ENCODE measurements around the gene PKP2.

PKP2 gene

DNA sequence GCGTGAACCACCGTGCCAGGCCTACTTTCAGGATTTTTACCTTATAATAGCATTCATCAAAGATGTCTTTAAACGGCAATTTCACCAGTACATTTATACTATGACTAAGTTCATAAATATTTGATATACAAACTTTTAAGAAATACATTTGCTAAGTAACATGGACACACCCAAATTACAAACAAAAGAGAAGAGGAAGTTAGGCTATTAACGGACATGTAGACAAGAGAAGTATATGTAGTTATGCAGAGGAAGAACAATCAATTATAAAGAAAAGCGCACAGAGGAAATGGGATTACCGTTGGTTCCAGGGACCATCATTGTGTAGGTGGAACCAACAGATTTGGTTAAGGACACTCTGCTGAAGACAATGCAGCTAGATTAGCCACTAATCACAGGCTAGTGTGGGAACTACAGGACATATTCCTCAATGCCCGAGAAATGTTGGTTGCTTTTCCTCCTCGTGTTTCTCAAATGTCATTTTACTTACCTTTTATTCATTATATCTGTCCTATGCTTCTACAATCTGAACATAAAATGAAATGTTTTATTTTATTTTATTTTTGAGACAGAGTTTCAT, 24.0 kb upstream of the PKP2 start:
- Histone ChIP-seq H3K27me3 (replicated peaks in 2 of 5; ENCODE audit: control insufficient read depth in 4 of 5, insufficient read depth in 5 of 5, low read length in 4 of 5) (peaks cover 0 to 2% (median 0%) of the 10 kb centered on the region in 5 experiments), H3K27ac (ENCODE audit: insufficient read depth in 1 of 2, low read depth in 1 of 2, low read length in 2 of 2, poor library complexity in 1 of 2, severe bottlenecking in 2 of 2) (no peak overlapping the region), H3K4me3 (ENCODE audit: control insufficient read depth in 1 of 7, extremely low read depth in 1 of 7, insufficient read depth in 4 of 7, low read depth in 2 of 7, low read length in 6 of 7) (no peak overlapping the region), H3K4me1 (ENCODE audit: control extremely low read depth in 1 of 4, control insufficient read depth in 4 of 4, insufficient read depth in 4 of 4, low read length in 3 of 4) (no peaks in the 10 kb centered on the region), H3K9me3 (ENCODE audit: control extremely low read depth in 1 of 5, control insufficient read depth in 4 of 5, insufficient read depth in 2 of 5, low read depth in 1 of 5, low read length in 4 of 5) (no peaks in the 10 kb centered on the region), H3K36me3 (ENCODE audit: control insufficient read depth in 4 of 4, insufficient read depth in 4 of 4, low read length in 3 of 4) (no peaks in the 10 kb centered on the region)
- 67% methylated on average over 5 of the region's 8 CpGs for whole genome bisulfite sequencing (ENCODE audit: insufficient coverage)
- CTCF ChIA-PET, result interaction anchor here (7.2 kb wide), 1 partner anchor 164 kb away, joined by 52 read pairs; the partner anchor contains the start of gene YARS2
- POLR2A ChIA-PET, result interaction anchor here (0.6 kb wide), 1 partner anchor 25 kb away, joined by 4 read pairs; no protein-coding TSS in a partner anchor
- DNase-seq, result peak in 1 of 3 donors; percentile 16

GRCh38 chr12:32918890-32919801, 22.6 kb upstream of the PKP2 start:
- no peaks in the 10 kb centered on the region for H3K36me3 ChIP-seq (ENCODE audit: control insufficient read depth in 4 of 4, insufficient read depth in 4 of 4, low read length in 3 of 4)
- peak; percentile 29 to 49 (median 45) for DNase-seq
- no peaks in the 10 kb centered on the region for H3K4me1 ChIP-seq (ENCODE audit: control extremely low read depth in 1 of 4, control insufficient read depth in 4 of 4, insufficient read depth in 4 of 4, low read length in 3 of 4)
- CTCF ChIA-PET, result interaction anchor here (0.6 to 7.2 kb wide), 4 partner anchors 68 to 174 kb away, joined by 3 to 52 read pairs (median 3); partner anchors contain the start of gene YARS2
- POLR2A ChIA-PET, result no interaction called here
- no peaks in the 10 kb centered on the region for H3K9me3 ChIP-seq (ENCODE audit: control extremely low read depth in 1 of 5, control insufficient read depth in 4 of 5, insufficient read depth in 2 of 5, low read depth in 1 of 5, low read length in 4 of 5)
- 88% methylated on average over 5 of the region's 11 CpGs for WGBS (ENCODE audit: insufficient coverage)
- H3K27ac ChIP-seq (ENCODE audit: insufficient read depth in 1 of 2, low read depth in 1 of 2, low read length in 2 of 2, poor library complexity in 1 of 2, severe bottlenecking in 2 of 2), result no peak overlapping the region
- peaks cover 0 to 2% (median 0%) of the 10 kb centered on the region in 5 experiments for H3K27me3 ChIP-seq (replicated peaks in 2 of 5; ENCODE audit: control insufficient read depth in 4 of 5, insufficient read depth in 5 of 5, low read length in 4 of 5)
- no peak overlapping the region for H3K4me3 ChIP-seq (ENCODE audit: control insufficient read depth in 1 of 7, extremely low read depth in 1 of 7, insufficient read depth in 4 of 7, low read depth in 2 of 7, low read length in 6 of 7)

- no peaks in the 10 kb centered on the region for H3K4me1 ChIP-seq (ENCODE audit: control extremely low read depth in 1 of 4, control insufficient read depth in 4 of 4, insufficient read depth in 4 of 4, low read length in 3 of 4)
- POLR2A ChIA-PET, result interaction anchor here (1.0 kb wide), 1 partner anchor 161 kb away, joined by 3 read pairs; the partner anchor contains the start of gene YARS2
- no peaks in the 10 kb centered on the region for H3K9me3 ChIP-seq (ENCODE audit: control extremely low read depth in 1 of 5, control insufficient read depth in 4 of 5, insufficient read depth in 2 of 5, low read depth in 1 of 5, low read length in 4 of 5)
- no peaks in the 10 kb centered on the region for H3K27me3 ChIP-seq (replicated peaks in 2 of 5; ENCODE audit: control insufficient read depth in 4 of 5, insufficient read depth in 5 of 5, low read length in 4 of 5)
- no peak overlapping the region for H3K27ac ChIP-seq (ENCODE audit: insufficient read depth in 1 of 2, low read depth in 1 of 2, low read length in 2 of 2, poor library complexity in 1 of 2, severe bottlenecking in 2 of 2)
- H3K4me3 ChIP-seq (ENCODE audit: control insufficient read depth in 1 of 7, extremely low read depth in 1 of 7, insufficient read depth in 4 of 7, low read depth in 2 of 7, low read length in 6 of 7), result no peak overlapping the region
- CTCF ChIA-PET, result interaction anchor here (1.0 to 7.2 kb wide), 2 partner anchors 157 to 161 kb away, joined by 3 to 52 read pairs; partner anchors contain the start of gene YARS2
- no peaks in the 10 kb centered on the region for H3K36me3 ChIP-seq (ENCODE audit: control insufficient read depth in 4 of 4, insufficient read depth in 4 of 4, low read length in 3 of 4)
- peak; percentile 5 to 64 (median 63) for DNase-seq
Observed at GRCh38 chr12:32917094-32917611, 20.6 kb upstream of the PKP2 start.

- 100% methylated on average over 6 of the region's 10 CpGs for WGBS (ENCODE audit: insufficient coverage)
- DNase-seq, result no peak
- Histone ChIP-seq H3K9me3 (ENCODE audit: control extremely low read depth in 1 of 5, control insufficient read depth in 4 of 5, insufficient read depth in 2 of 5, low read depth in 1 of 5, low read length in 4 of 5) (no peaks in the 10 kb centered on the region), H3K4me1 (ENCODE audit: control extremely low read depth in 1 of 4, control insufficient read depth in 4 of 4, insufficient read depth in 4 of 4, low read length in 3 of 4) (no peaks in the 10 kb centered on the region), H3K36me3 (ENCODE audit: control insufficient read depth in 4 of 4, insufficient read depth in 4 of 4, low read length in 3 of 4) (no peaks in the 10 kb centered on the region), H3K27ac (ENCODE audit: insufficient read depth in 1 of 2, low read depth in 1 of 2, low read length in 2 of 2, poor library complexity in 1 of 2, severe bottlenecking in 2 of 2) (no peak overlapping the region), H3K27me3 (replicated peaks in 2 of 5; ENCODE audit: control insufficient read depth in 4 of 5, insufficient read depth in 5 of 5, low read length in 4 of 5) (peaks cover 0 to 2% (median 0%) of the 10 kb centered on the region in 5 experiments), H3K4me3 (ENCODE audit: control insufficient read depth in 1 of 7, extremely low read depth in 1 of 7, insufficient read depth in 4 of 7, low read depth in 2 of 7, low read length in 6 of 7) (no peak overlapping the region)
- CTCF ChIA-PET, result no interaction called here
- POLR2A ChIA-PET, result no interaction called here
Observed at GRCh38 chr12:32907898-32908476, 11.4 kb upstream of the PKP2 start.

DNA sequence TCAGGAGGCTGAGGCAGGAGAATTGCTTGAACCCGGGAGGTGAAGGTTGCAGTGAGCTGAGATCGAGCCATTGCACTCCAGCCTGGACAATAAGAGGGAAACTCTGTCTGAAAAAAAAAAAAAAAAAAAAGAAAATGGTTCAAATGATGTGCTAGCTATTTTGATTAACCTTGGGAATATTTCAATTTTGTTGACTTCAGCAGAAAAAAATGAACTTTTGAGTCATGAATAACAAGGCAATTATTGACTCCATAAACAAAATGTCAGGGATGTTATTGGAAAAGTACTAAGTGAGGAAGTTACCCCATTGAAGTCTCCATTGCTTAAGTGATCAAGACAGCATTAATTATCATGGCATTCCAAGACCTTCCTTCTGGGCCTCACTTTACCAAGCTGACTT, 10.6 kb upstream of the PKP2 start:
- no peak for DNase-seq
- Histone ChIP-seq H3K27me3 (replicated peaks in 2 of 5; ENCODE audit: control insufficient read depth in 4 of 5, insufficient read depth in 5 of 5, low read length in 4 of 5) (peaks cover 0 to 2% (median 0%) of the 10 kb centered on the region in 5 experiments), H3K27ac (ENCODE audit: insufficient read depth in 1 of 2, low read depth in 1 of 2, low read length in 2 of 2, poor library complexity in 1 of 2, severe bottlenecking in 2 of 2) (no peak overlapping the region), H3K4me1 (ENCODE audit: control extremely low read depth in 1 of 4, control insufficient read depth in 4 of 4, insufficient read depth in 4 of 4, low read length in 3 of 4) (no peaks in the 10 kb centered on the region), H3K36me3 (ENCODE audit: control insufficient read depth in 4 of 4, insufficient read depth in 4 of 4, low read length in 3 of 4) (no peaks in the 10 kb centered on the region), H3K9me3 (ENCODE audit: control extremely low read depth in 1 of 5, control insufficient read depth in 4 of 5, insufficient read depth in 2 of 5, low read depth in 1 of 5, low read length in 4 of 5) (no peaks in the 10 kb centered on the region), H3K4me3 (ENCODE audit: control insufficient read depth in 1 of 7, extremely low read depth in 1 of 7, insufficient read depth in 4 of 7, low read depth in 2 of 7, low read length in 6 of 7) (no peak overlapping the region)
- CTCF ChIA-PET, result interaction anchor here (1.2 kb wide), 1 partner anchor 8 kb away, joined by 4 read pairs; no protein-coding TSS in a partner anchor
- 83% methylated on average over 1 of the region's 2 CpGs for WGBS (ENCODE audit: insufficient coverage)
- POLR2A ChIA-PET, result no interaction called here

DNA sequence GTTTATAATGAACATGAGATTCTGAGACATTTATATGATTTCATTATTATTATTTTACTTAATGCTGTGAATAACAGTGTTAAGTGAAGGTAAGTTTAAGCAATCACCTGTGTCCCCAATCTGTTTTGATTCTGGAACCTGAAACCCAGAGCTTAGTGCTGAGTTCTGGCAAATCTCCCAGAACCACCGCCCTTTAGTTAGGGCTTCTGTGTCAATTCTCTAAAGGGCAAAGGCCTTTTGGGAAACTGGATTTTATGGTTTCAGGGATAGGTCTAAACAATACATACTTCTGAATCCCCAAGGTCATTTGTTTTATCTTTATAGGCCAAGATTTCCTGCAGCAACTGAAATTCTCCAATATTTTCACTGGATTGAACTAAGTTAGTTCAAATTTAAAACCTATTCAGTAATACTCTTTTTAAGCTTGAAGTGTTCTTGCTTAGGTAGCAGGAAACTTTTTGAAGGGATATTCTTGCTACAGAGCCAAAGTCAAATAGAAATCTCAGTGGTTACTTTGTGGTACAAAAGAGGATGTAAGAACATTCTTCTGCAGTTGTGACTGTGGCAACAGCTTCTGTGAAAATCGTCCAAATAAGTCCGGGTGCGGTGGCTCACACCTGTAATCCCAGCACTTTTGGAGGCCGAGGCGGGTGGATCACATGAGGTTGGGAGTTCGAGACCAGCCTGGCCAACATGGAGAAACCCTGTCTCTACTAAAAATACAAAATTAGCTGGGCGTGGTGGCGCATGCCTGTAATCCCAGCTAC, 10.0 kb upstream of the PKP2 start:
- WGBS (ENCODE audit: insufficient coverage), result 60% methylated on average over 3 of the region's 9 CpGs
- Histone ChIP-seq H3K9me3 (ENCODE audit: control extremely low read depth in 1 of 5, control insufficient read depth in 4 of 5, insufficient read depth in 2 of 5, low read depth in 1 of 5, low read length in 4 of 5) (no peaks in the 10 kb centered on the region), H3K4me3 (ENCODE audit: control insufficient read depth in 1 of 7, extremely low read depth in 1 of 7, insufficient read depth in 4 of 7, low read depth in 2 of 7, low read length in 6 of 7) (no peak overlapping the region), H3K4me1 (ENCODE audit: control extremely low read depth in 1 of 4, control insufficient read depth in 4 of 4, insufficient read depth in 4 of 4, low read length in 3 of 4) (no peaks in the 10 kb centered on the region), H3K36me3 (ENCODE audit: control insufficient read depth in 4 of 4, insufficient read depth in 4 of 4, low read length in 3 of 4) (no peaks in the 10 kb centered on the region), H3K27ac (ENCODE audit: insufficient read depth in 1 of 2, low read depth in 1 of 2, low read length in 2 of 2, poor library complexity in 1 of 2, severe bottlenecking in 2 of 2) (no peak overlapping the region), H3K27me3 (replicated peaks in 2 of 5; ENCODE audit: control insufficient read depth in 4 of 5, insufficient read depth in 5 of 5, low read length in 4 of 5) (peaks cover 0 to 2% (median 0%) of the 10 kb centered on the region in 5 experiments)
- DNase-seq, result peak in 2 of 3 donors; percentile 8 to 13
- ChIA-PET POLR2A (interaction anchor here (0.6 kb wide), 1 partner anchor 34 kb away, joined by 6 read pairs; no protein-coding TSS in a partner anchor), CTCF (interaction anchor here (1.2 kb wide), 1 partner anchor 9 kb away, joined by 4 read pairs; no protein-coding TSS in a partner anchor)
